ENCODE results near the gene ANKRD12. TPM values are rescaled to one million over a fixed set of nuclear protein-coding genes. Genes with fewer than 3 reads are reported as not detected.

ANKRD12 gene
- total RNA-seq, 1 donor from 2014 or later = 74.7 TPM

DNA sequence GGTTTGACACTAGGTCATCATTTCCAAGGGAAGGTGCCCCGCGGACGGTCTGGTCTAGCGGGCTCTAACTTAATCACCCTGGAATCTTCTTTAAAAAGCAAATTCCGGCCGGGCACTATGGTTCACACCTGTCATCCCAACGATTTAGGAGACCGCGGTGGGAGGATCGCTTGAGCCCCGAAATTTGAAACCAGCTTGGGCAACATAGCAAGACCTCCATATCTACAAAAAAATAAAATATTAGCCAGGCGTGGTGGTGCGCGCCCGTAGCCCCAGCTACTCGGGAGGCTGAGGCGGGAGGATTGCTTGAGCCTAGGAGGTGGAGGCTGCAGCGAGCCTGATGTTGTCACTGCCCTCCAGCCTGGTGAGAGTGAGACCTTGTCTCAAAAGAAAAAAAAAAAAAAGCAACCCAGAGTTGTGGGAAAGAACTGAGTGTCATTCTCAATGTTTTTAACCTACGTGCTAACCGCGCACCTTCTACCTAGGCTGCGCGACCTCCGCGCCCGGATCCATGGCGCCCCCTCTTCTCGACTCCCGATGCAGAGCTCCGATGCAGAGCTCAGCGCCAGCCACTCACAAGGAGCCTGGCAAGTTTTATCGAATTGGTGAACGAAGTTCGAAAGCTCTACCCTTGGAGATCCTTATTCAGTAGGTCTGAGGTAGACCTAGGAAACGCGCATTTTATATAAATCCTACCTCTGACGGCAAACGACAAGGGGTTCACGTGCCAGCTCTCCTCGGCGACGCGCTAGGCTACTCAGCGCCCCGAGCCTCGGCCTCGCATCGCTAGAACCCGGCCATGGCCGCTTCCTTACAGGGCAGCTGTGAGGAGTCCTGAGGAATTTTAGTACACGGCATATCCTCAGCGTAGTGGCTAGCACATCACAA lies 197.1 kb downstream of the ANKRD12 start:
- intact Hi-C loops (cut with micrococcal nuclease) = loop anchor here (1.0 to 10.0 kb wide), 10 partner anchors 142 to 1194 kb away; partner anchors contain the start of genes ANKRD12, MTCL1, NAPG and PPP4R1

DNA sequence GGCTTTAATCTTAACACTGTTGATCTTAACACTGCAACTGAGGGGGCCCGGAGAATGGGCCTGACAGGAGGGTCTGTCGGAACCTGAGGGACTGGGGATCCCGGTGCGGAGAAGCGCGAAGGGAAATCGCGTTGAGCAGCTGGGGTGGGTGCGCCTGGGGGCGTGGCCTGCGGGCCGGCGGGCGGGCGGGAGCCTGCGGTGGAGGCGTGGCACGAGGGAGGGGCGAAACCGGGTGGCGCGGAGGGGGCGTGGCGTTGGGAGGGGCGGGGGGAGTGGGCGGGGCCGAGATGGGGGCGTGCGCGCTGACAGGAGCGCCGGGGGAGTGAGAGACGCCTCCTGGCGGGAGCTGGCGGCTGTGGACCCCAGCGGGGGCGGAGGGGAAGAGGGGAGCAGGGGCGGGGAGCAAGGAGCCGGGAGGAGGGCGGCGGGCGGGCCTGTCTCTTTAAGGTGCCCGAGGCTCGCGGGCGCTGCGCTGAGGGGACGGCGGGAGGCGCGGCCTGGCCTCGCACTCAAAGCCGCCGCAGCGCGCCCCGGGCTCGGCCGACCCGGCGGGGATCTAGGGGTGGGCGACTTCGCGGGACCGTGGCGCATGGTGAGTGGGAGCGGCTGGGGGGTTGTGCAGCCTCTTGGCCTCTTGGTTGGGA lies 197.9 kb downstream of the ANKRD12 start, which contains the start of gene TWSG1:
Gene TWSG1 (plus strand): TSS at position 445 of the 644 bp plus-strand sequence. CDS start 2,457 bp downstream, outside the sequence.
- intact Hi-C loops (cut with micrococcal nuclease) = loop anchor here (1.0 to 10.0 kb wide), 10 partner anchors 141 to 1193 kb away; partner anchors contain the start of genes ANKRD12, MTCL1, NAPG and PPP4R1

GRCh38 chr18:9334973-9335696 lies 198.6 kb downstream of the ANKRD12 start:
- intact Hi-C loops (cut with micrococcal nuclease) = loop anchor here (1.0 to 10.0 kb wide), 10 partner anchors 140 to 1192 kb away; partner anchors contain the start of genes ANKRD12, MTCL1, NAPG and PPP4R1

Other genes starting within 250 kb of the ANKRD12 start
- 215 and 225 TPM in 2 replicates for gene NDUFV2, start 34.1 kb upstream of the ANKRD12 start, total RNA-seq
- 7.1 and 8.1 TPM in 2 replicates for gene TWSG1, start 198.0 kb downstream of the ANKRD12 start, total RNA-seq

Data from T-helper 2 cell treated with Interferon-gamma antibody and Interleukin-4, amounts not matched to agents 100 ng/mL and 5 ng/mL, for 36 hours (primary cell).